NCI-H2196 treated with DMSO at 0.1 percent for 48 hours (cell line): ENCODE results near the gene TTC21A.

Experiments
- DNase-seq: peaks from one replicate; lab custom pipeline; 2025; ENCODE audit not compliant: unreplicated experiment; lab: John Stamatoyannopoulos, UW

TTC21A gene

DNA sequence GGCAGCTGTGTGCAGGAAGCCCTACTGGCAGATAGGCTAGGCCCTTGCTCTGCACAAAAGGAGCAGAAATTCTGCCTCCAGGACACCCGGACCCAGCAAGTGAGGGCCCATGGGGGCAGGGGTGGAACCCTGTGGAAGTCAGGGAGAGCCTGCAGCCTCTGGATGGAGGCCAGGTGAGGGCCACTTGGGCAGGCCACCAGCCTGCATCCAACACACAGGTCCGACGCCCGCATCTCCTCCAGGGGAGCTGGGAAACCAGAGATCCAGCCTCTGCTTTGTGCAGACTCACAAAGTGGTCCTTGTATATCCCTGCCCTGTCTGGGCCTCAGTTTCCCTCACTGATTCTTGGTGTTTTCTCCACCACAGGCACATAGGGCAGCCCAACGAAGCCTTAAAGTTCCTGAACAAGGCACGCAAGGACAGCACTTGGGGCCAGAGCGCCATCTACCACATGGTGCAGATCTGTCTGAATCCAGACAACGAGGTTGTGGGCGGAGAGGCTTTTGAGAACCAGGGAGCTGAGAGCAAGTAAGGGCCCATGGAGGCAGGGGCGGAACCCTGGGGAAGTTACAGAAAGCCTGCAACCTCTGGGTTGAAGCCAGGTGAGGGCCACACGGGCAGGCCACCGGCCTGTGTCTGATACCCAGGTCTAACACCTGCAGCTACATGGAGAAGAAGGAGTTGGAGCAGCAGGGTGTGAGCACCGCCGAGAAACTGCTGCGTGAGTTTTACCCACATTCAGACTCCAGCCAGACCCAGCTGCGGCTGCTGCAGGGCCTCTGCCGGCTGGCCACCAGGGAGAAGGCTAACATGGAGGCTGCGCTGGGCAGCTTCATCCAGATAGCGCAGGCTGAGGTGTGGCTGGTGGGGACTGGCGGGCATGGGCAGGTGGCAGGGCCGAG, 29.3 kb downstream of the TTC21A start:
- DNase-seq = no peak

DNA sequence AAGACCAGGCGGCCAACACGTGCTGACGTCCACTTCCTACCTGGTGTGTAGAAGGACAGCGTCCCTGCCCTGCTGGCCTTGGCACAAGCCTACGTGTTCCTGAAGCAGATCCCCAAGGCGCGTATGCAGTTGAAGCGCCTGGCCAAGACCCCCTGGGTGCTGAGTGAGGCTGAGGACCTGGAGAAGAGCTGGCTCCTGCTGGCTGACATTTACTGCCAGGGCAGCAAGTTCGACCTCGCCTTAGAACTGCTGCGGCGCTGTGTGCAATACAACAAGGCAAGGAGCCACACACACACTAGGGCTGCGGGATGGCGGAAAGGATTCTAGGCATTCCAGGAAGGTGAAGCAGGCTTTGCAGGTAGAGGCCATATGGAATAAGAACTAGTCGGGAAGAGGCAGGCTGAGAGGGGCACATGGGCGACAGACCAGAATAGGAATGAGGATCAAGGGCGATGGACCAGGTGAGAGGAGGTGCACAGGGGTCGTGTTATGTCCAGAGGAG, 30.0 kb downstream of the TTC21A start:
- DNase-seq = no peak

DNA sequence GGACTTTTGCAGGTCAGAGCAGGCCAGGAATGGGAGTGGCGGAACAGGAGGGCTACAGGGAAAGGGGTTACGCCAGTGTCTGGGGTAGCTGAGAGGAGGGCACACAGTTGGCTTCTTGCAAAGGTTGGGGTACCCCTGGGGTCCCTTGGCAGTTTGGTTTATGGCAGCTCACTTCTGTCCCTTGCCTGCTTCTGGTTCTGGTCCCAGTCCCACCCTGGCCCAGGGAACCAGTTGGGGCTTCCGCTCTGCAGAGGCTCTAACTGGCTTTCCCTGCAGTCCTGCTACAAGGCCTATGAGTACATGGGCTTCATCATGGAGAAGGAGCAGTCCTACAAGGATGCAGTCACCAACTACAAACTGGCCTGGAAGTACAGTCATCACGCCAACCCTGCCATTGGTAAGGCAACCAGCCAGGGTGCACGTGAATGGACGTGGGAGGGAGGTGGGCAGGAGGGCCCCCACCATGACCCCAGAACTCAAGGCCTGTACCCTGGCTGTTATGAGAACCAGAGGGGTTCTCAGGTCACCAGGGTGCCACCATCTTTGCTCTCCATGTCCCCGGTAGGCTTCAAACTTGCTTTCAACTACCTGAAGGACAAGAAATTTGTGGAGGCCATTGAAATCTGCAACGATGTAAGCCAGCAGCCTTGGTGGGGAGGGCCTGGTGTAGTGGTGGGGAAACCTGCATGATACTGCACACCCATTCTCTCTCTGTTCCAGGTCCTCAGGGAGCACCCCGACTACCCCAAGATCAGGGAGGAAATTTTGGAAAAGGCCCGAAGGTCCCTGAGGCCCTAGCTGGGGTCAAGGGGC, 30.7 kb downstream of the TTC21A start:
- DNase-seq = no peak

DNA sequence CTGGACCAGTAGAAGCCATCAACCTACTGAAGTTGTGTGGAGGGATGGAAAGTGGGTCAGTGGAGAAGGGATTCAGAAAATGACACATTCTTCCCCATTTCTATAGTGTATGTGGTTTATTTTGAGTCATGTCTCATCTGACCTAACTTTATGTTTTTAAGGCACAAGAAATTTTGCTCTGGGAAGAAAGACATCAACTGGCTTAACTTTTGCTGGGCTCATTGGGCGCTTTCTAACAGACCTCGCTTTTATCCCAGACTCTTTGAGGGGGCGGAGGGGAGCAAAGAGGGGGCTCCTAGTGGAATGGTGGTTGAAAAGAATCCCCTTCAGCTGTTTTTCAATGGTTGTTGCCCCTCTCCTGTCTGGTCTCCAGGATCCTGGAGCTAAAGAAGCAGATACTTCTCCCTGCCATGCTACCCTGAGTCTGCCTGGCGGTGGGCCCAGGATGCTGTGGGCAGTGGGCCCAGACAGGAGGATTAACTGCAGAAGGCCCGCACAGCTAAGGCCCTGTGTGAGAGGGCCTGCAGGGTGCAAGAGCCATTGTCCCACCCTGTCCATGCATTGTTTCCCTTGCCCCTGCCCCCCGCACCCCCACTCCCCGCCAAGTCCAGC, 31.4 kb downstream of the TTC21A start:
- no peak for DNase-seq

DNA sequence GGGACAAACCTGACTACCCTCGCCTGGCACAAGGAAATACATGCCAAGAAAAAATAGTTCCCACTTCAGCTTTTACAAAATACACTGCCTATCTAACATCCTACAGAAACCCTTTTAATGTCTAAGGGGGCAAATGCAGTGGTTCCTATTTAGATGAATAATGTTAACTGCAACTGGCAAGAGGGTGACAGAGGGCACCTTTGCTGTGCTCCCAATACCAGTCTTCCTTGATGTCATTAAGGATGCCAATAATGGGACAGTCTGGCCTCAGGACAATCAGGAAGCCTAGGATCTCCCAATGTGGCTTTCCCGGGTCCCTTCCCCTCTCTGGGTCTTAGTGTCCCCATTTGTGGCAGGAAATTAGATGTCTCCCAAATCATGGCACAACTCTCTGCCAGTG, 32.0 kb downstream of the TTC21A start:
- DNase-seq = no peak

DNA sequence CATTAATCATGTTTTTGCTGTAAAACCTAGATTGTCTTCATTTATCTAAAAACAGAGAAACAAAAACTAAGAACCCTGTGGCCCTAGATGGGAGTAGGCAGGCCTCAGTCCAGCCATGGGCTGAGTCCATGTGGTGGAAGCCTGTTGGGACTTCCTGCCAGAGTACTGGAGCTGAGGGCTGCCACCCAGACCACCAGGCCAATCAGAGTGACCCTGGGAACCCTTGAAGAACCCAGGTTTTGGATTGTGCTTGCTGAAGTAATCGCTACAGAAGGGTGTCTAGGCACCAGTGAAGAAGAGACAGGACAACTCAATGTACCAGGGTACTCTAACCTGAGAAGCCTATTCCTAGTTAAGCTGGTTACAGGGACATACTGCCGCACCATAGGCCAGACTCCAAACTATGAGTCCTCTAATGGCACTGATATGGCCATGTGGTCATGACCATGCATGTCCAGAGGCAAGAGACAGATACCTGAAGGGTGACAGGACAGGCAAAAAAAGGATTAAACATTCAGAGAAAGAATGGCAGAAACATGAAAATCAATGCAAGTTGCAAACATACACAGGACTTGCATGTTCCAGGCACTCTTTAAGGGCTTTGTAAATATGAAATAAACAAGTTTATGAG, 33.0 kb downstream of the TTC21A start:
- DNase-seq = no peak

DNA sequence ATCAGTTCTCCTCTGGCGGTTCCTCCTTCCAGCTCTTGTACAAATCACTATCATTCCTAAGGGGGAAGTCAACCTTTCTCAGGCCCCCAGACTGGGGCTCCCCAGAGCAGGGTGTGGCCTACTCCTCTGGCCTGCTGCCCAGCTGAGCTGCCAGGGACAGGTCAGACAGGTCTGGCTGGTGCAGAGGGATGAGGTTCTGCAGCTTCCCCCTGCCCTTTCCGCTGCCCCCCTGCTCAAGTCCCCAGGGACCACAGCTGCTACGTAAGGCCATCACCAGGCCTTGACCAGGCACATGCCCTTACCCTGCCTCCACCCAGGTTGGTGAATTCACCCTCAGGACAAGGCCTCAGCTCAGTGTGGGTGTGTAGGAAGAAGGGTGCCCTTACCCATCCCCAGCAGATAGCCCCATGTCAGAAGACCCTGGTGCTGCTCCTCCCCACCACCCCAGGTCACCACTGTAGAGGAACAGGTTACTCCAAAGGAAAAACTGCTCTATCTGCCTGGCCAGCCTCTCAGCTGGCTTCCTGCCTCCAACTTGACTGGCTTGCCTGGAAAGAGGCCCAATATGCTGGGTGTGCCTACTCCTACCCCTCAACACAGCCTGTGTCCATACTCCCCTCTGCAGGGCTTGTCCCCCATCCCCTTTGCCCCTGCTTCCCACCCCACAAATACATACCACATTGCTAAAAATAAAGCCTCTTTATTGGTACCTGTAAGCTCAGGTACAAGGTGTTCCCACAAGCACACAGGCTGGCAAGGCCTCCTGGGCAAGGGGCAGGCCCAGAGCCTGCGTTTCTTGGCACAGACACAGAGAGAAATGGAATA, 33.9 kb downstream of the TTC21A start:
- no peak for DNase-seq

DNA sequence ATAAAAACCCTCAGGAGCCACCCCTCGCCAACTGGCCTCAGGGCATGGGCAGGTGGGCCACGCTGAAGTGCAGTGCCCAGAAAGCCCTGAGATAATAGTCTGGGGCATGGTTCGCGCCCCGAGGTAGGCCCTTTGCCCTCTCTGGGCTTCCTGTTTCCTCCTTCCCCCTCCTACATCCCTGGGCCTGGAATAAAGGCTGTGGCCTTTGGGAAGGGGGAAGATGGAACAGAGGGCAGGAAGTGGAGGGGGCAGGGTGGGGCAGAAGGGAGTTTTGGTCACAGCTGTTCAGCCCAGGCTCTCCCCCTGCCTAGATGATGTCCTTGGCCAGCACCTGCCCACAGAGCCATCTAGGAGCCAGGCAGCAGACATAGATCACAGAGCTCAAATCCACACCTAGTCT, 34.6 kb downstream of the TTC21A start:
- peak; percentile 32 for DNase-seq

DNA sequence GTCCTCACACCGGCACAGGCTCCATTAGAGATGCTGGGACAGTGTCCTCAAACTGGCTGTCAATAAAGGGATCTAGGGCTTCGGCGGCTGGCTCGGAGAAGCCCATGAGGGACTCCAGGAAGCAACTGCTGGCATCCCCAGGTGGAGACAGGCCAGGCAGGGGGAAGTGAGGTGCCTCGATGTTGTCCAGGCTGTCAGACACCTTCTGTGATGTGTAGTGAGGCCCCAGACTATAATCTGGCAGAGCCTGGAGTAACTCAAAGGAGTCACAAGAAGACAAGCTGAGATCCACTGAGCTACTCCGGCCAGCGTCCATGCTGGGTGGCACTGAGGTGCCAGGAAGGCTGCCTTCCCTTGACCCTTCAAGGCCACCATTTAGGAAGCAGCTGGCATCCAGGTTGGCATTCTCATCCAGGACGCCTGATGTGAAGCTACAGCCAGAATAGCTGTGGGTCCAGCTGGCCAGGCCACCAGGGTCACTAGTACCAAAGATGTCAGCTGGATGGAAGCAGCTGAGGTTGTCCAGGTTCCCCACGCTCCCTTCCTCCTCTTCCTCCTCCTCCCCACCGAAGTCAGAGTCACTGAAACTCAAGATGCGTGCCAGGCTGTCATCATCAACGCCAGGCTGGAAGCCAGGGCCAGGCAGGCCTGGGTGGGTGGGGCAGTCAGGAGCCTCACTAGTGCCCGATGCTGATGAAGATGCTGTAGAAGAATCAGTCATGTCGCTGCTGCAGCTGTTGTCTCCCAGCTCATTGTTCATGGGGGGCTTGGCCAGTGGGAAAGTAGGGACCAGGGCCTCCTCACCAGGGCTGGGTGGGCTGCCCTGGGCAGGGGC, 35.8 kb downstream of the TTC21A start:
- no peak for DNase-seq

DNA sequence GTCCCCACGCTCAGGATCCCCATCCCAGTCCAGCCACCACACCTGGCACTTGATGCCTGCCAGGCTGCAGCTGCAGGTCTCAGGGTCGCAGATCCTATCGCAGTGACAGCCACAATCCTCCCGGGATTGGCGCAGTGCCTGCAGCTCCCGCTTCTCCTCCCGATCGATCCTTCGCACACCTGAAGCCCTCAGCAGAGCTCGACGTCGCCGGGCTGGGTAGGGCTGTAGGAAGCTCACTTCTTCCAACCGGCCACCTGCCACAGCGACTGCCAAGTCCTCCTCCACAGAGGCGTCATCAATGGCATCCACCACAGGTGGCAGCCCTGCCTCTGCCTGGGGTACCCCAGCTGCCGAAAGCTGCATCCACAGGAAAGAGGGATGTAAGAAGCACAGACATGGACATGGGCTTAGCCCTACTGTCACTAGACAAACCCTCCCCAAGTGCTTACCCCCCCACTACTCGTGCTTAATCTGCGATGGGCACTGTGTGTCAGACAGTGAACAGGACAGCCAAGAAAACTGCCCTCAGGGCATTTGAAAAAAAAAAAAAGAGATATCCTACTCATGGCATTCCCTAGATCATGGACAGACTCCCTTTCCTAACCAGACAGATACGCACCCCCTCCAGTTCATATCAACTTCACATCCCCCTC, 36.7 kb downstream of the TTC21A start:
- no peak for DNase-seq

DNA sequence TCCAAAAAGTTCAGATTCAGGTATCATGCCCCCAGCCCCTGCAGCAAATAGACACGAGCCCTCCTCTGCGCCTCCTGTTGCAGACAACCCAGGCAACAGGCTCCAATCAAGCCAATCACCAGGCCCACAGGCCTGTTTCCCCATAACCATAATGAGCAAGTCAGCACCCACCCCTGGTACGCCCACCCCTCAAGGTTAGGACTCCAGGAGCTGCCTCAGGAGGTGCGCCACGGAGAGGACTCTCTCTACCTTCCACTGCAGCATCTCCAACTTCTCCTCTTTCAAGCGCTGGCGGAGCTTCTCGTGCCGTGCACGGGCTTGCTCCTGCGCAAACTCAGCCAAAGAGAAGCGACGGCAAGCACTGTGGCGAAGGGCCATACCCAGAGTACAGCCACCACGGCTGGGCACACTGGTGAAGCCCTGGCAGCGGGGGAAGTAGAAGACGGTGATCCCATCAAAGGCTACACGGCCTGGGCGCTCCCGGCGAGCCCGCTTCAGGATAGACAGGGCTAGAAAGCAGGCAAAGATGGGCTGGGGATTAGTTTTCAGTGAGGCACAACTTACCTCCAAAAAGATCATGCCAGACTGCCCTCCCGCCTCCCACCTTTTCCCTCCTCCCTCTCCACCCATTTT, 37.4 kb downstream of the TTC21A start:
- no peak for DNase-seq

DNA sequence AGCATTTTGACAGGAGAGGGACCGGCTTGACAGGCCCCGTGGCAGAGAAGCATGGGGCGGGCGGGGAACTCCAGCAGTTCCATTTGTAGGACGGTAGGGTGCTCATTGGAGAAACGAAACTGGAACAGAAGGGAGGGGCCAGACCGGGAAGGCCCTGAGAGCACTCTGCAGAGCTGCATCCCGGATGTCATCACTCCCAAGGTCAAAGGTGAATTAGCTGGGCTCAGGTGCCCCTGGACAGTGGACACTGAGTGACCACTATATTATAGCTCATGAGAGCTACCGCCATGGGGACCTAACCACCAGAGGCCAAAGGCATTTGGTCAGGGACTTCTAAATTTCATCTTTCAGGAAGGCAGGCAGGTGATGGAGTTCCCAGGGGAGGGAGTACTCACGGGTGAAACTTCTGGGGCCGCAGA, 38.6 kb downstream of the TTC21A start:
- DNase-seq = no peak

DNA sequence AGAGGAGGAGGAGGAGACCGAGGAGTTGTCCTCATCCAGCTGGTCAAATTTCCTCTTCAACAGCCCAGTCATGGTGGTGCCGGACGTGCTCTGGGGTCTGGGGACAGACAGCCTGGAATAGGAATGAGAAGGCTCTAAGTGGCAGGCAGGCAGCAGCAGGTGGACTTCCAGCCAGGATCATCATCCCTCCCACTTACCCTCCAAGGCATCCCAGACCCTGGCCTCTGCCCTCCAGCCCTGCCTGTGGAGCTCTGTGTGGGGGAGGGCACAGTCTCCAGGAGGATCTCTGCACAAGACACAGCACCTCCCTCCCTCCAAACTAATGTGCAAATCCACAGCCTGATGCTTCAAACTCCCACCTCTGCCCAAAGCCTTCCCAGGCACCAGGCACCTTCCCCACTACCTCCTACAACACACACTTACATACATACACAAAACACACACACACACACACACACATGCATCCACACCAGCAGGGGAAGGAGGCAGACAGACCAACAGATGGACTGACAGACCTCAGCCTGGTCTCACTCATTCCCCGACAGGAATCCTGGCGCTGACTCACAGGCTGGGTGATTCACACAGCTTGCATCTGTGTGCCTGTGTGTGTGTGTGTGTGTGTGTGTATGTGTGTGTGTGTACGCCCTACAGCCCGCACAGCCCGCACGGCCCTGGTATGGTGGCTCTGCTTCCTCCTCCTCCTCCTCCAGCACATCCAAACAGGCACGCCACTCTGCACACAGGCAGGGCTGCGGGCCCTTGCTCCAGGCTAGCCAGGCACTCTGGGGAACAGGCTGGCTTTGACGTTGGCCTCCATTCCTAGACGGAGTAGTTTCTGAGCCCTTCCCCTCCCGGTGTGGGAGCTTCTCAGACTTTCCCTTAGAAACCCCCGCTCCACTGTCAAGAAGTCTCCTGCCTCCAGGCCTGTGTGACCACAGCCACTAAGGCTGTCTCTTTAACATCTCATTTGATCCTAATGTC, 39.4 kb downstream of the TTC21A start:
- no peak for DNase-seq

DNA sequence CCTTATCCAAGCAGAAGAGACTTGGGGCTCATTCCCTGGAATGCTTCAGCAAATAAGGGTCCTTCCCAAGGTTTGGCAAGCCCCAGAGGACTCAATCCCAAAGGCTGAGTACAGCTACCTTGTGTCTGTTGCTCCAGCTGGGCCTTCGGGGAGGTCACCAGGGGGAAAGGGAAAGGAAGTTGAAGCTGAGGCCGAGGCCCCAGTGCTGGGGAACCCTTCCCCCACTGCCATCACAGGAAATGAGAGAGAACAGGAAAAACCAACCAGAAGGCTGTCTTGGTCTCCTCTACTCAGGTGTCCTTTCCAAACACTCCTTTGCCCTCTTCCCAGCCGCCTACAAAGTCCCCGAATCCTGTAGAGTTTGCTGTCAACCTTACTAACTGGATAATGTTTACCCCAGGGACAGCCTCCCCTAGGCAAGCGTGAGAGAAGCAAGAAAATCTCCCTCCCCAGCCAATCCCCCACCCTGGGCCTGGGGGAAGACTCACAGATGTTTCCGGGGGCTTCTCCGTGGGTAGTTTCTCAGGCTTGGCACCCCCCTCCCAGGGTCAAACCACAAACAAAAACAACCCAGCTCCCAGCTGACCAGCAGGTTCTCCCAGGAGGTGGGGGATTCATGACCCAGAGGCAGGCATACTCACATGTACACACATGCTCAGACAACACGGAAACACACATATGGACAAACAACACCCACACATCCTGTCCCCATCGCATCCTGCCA, 40.4 kb downstream of the TTC21A start:
- no peak for DNase-seq

DNA sequence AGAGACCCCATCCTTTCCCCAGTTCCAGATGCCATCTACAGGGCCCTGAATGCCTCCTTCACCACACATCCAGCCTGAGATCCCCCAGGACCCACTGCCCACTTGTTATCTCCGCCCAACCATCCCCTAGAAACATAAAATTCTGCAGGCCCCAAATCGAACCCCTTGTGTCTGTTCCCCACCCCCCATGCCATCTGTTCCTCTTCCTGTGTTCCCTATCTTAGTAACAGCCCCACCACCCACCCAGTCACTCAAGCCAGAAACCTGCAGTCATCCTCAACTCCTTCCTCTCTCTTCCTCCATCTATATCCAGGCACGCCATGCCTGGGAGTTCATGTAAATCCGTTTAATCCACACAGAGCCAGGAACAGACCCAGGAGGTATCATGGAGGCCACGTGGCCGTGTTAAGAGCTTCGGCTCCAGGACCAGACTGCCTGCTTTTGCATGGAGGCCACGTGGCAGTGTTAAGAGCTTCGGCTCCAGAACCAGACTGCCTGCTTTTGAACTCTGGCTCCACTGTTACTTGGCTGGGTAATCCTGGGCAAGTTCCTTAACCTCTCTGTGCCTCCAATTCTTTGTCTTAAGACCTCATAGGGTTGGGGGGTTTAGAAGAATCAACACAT, 41.1 kb downstream of the TTC21A start:
- DNase-seq = no peak

DNA sequence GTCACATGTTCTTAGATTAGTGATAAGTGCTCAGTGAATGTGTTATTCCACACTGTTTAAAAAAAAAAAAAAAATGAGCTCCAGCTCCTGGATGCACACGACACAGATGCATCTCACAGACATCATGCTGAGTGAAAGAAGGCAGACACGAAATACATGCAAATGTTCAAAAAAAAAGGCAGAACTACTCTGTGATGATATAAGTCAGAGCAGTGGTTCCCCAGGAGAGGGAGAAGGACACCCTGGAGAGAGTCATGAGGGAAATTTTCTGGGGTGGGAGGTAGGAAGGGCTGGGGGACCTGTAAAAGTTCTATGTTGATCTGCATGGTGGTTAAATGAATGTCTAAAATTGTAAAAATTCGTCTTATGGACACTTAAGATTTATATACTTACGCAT, 41.6 kb downstream of the TTC21A start:
- DNase-seq = no peak
